Glutamatergic neuron (in vitro differentiated cells): ENCODE results near the gene APOA5. TPM values are rescaled to one million over a fixed set of nuclear protein-coding genes. Genes with fewer than 3 reads are reported as not detected.
"Not testable (repeated sequence)": the region's sequence is repeated elsewhere in the genome, so short reads cannot be mapped to it uniquely, and the experiment has no call there.

ENCODE experiments used
- DNase-seq: peaks from one replicate; pipeline ENCODE4 v3.0.0; 2022
- H3K27ac Mint-ChIP-seq: one replicate; pipeline ENCODE4 v1.8.0; 2020; ENCODE audit warnings: mild to moderate bottlenecking, mixed read lengths, inconsistent platforms; ENCODE audit not compliant: unreplicated experiment
- H3K27me3 Mint-ChIP-seq: one replicate; pipeline ENCODE4 v1.8.0; 2020; ENCODE audit warnings: mild to moderate bottlenecking, moderate library complexity, mixed read lengths, inconsistent platforms; ENCODE audit not compliant: unreplicated experiment
- H3K36me3 Mint-ChIP-seq: one replicate; pipeline ENCODE4 v1.8.0; 2020; ENCODE audit warnings: mild to moderate bottlenecking, mixed read lengths, inconsistent platforms; ENCODE audit not compliant: unreplicated experiment
- H3K4me1 Mint-ChIP-seq: one replicate; pipeline ENCODE4 v1.8.0; 2020; ENCODE audit warnings: mild to moderate bottlenecking, low read depth, mixed read lengths, inconsistent platforms; ENCODE audit not compliant: unreplicated experiment
- H3K4me3 Mint-ChIP-seq: one replicate; pipeline ENCODE4 v1.8.0; 2020; ENCODE audit warnings: mild to moderate bottlenecking, mixed read lengths, inconsistent platforms; ENCODE audit not compliant: unreplicated experiment
- H3K9me3 Mint-ChIP-seq: one replicate; pipeline ENCODE4 v1.8.0; 2020; ENCODE audit warnings: mild to moderate bottlenecking, moderate library complexity, mixed read lengths, inconsistent platforms; ENCODE audit not compliant: unreplicated experiment
- CTCF ChIP-seq: fragments of 200-600 bp; sonication (generic); IDR thresholded peaks from one replicate; pipeline ENCODE4 v1.5.0; 2021; ENCODE audit not compliant: partially characterized antibody, unreplicated experiment
- total RNA-seq: library from RNA; stranded (reverse); fragmentation: NEBNext Ultra II Directional; extraction: Animal tissue kit (Norgen Biotek cat#: 25700); gene quantifications from one replicate; pipeline ENCODE4 v1.2.1, GENCODE V29; 2021; ENCODE audit not compliant: unreplicated experiment

APOA5 gene
- total RNA-seq, 1 donor from 2014 or later = not detected

GRCh38 chr11:116837231-116838091 lies 45.8 kb upstream of the APOA5 start, which contains the start of gene APOA1:
Gene APOA1 (minus strand): TSS chr11:116837622. CDS start chr11:116837387, 235 bp downstream.
- Mint-ChIP-seq H3K27me3 (peaks cover 3% of the 10 kb centered on the region), H3K36me3 (no peaks in the 10 kb centered on the region), H3K9me3 (peaks cover 4% of the 10 kb centered on the region), H3K4me1 (no peaks in the 10 kb centered on the region), H3K4me3 (no peak within 1 kb of the TSS), H3K27ac (no peak within 1 kb of the TSS)
- TF ChIP-seq CTCF = no peak
- DNase-seq = no peak

GRCh38 chr11:116836632-116836991 lies 44.9 kb upstream of the APOA5 start:
- H3K4me1 Mint-ChIP-seq = no peaks in the 10 kb centered on the region
- H3K4me3 Mint-ChIP-seq = no peak overlapping the region
- TF ChIP-seq CTCF = no peak
- no peak overlapping the region for H3K27ac Mint-ChIP-seq
- peaks cover 3% of the 10 kb centered on the region for H3K27me3 Mint-ChIP-seq
- H3K9me3 Mint-ChIP-seq = peaks cover 4% of the 10 kb centered on the region
- no peak for DNase-seq
- H3K36me3 Mint-ChIP-seq = no peaks in the 10 kb centered on the region

- DNase-seq = peak; percentile 82
- Mint-ChIP-seq H3K4me1 (no peaks in the 10 kb centered on the region), H3K4me3 (peak overlapping the region; percentile 34), H3K36me3 (no peaks in the 10 kb centered on the region), H3K27ac (no peak overlapping the region), H3K27me3 (peaks cover 3% of the 10 kb centered on the region), H3K9me3 (peaks cover 4% of the 10 kb centered on the region)
- TF ChIP-seq CTCF = no peak
These were observed 44.3 kb upstream of the APOA5 start for GRCh38 chr11:116835791-116836631.

- H3K4me3 Mint-ChIP-seq = no peak overlapping the region
- no peak for TF ChIP-seq CTCF
- peaks cover 4% of the 10 kb centered on the region for H3K9me3 Mint-ChIP-seq
- no peaks in the 10 kb centered on the region for H3K36me3 Mint-ChIP-seq
- DNase-seq = no peak
- no peaks in the 10 kb centered on the region for H3K4me1 Mint-ChIP-seq
- H3K27ac Mint-ChIP-seq = no peak overlapping the region
- peaks cover 3% of the 10 kb centered on the region for H3K27me3 Mint-ChIP-seq
These were observed 43.5 kb upstream of the APOA5 start for GRCh38 chr11:116835042-116835772.

- not testable (repeated sequence) for H3K36me3 Mint-ChIP-seq, H3K27ac Mint-ChIP-seq, H3K4me3 Mint-ChIP-seq, H3K4me1 Mint-ChIP-seq, DNase-seq, H3K9me3 Mint-ChIP-seq, H3K27me3 Mint-ChIP-seq
These were observed 42.9 kb upstream of the APOA5 start for GRCh38 chr11:116834535-116835041.
